Activated naive CD8-positive, alpha-beta T cell (primary cell): ENCODE results near the gene UNK.
"Not testable (repeated sequence)": the region's sequence is repeated elsewhere in the genome, so short reads cannot be mapped to it uniquely, and the experiment has no call there.

Experiments
- H3K27ac Mint-ChIP-seq: one replicate; pipeline ENCODE4 v1.8.0; 2021; ENCODE audit warnings: mixed read lengths
- H3K27me3 Mint-ChIP-seq: one replicate; pipeline ENCODE4 v1.8.0; 2021; ENCODE audit warnings: mixed read lengths
- H3K36me3 Mint-ChIP-seq: one replicate; pipeline ENCODE4 v1.8.0; 2021; ENCODE audit warnings: mixed read lengths
- H3K4me1 Mint-ChIP-seq: one replicate; pipeline ENCODE4 v1.8.0; 2021; ENCODE audit warnings: low read depth, mixed read lengths
- H3K4me3 Mint-ChIP-seq: one replicate; pipeline ENCODE4 v1.8.0; 2021; ENCODE audit warnings: mild to moderate bottlenecking, mixed read lengths
- H3K9me3 Mint-ChIP-seq: one replicate; pipeline ENCODE4 v1.8.0; 2021; ENCODE audit warnings: low read depth, mixed read lengths

The UNK gene

GRCh38 chr17:75847614-75848522, 63.3 kb downstream of the UNK start:
- Mint-ChIP-seq H3K9me3 (no peaks in the 10 kb centered on the region), H3K36me3 (no peaks in the 10 kb centered on the region), H3K4me3 (no peak overlapping the region), H3K27me3 (no peaks in the 10 kb centered on the region), H3K4me1 (peaks cover 22% of the 10 kb centered on the region), H3K27ac (no peak overlapping the region)

DNA sequence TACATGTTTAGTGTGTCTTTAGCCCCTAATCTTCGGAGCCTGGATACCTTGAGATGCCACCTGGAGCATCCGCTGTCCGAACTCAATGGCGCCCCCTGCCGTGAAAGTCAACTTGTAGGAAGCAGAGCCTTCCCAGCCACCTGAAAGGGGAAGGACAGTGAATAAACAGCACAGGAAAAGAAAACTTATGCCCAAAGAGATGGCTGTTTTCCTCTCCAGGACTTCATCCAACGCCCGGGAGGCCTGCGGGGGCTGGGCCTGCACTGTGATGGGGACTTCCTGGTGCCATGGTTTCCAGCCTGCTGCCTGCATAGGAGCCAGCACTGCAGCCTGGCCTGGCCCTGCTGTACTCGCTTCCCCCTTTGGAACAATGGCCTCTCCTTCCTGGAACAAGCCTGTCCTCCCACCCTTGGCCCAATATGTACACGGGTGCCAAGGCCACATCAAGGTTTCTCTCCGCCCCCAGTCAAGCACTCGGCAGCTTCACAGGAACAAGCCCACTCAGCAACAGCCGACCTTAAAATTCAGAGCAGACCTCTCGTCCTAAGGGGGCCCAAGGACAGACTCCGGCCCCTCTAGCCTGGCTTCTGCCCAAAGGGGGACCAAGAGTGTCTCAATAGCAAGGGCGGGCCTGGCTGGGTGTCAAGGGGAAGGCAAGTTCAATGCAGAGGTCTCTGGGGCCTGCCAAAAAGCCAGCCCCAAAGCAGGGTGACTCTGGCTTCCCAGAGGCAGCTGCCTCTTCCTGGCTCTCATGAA, 64.1 kb downstream of the UNK start:
- Mint-ChIP-seq H3K27me3 (no peaks in the 10 kb centered on the region), H3K4me1 (peaks cover 30% of the 10 kb centered on the region), H3K27ac (no peak overlapping the region), H3K4me3 (no peak overlapping the region), H3K9me3 (no peaks in the 10 kb centered on the region), H3K36me3 (no peaks in the 10 kb centered on the region)

- H3K36me3 Mint-ChIP-seq = no peaks in the 10 kb centered on the region
- H3K4me1 Mint-ChIP-seq = peaks cover 30% of the 10 kb centered on the region
- no peak overlapping the region for H3K27ac Mint-ChIP-seq
- H3K9me3 Mint-ChIP-seq = no peaks in the 10 kb centered on the region
- no peak overlapping the region for H3K4me3 Mint-ChIP-seq
- no peaks in the 10 kb centered on the region for H3K27me3 Mint-ChIP-seq
Observed at GRCh38 chr17:75849279-75849646, 64.7 kb downstream of the UNK start.

DNA sequence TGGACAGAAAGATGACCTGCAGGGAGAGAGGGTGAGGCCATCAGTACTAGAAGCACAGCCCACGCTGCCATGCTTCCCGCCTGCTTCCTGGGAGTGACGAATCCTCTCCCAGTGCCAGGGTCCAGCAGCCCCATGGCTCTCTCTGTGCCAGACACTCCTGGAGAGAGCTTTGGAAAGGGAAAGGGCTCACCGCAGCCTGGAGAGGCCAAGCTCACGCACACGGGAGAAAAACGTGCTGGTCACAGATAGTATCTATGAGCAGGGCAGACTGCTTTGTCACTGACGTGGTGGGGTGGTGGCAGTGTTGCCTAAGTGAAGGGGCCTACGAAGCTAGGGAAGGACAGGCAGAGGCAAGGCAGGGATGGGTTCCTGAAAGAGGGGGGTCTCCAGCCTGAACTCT, 65.1 kb downstream of the UNK start:
- no peaks in the 10 kb centered on the region for H3K27me3 Mint-ChIP-seq
- no peaks in the 10 kb centered on the region for H3K36me3 Mint-ChIP-seq
- H3K27ac Mint-ChIP-seq = no peak overlapping the region
- H3K9me3 Mint-ChIP-seq = no peaks in the 10 kb centered on the region
- peaks cover 35% of the 10 kb centered on the region for H3K4me1 Mint-ChIP-seq
- no peak overlapping the region for H3K4me3 Mint-ChIP-seq

DNA sequence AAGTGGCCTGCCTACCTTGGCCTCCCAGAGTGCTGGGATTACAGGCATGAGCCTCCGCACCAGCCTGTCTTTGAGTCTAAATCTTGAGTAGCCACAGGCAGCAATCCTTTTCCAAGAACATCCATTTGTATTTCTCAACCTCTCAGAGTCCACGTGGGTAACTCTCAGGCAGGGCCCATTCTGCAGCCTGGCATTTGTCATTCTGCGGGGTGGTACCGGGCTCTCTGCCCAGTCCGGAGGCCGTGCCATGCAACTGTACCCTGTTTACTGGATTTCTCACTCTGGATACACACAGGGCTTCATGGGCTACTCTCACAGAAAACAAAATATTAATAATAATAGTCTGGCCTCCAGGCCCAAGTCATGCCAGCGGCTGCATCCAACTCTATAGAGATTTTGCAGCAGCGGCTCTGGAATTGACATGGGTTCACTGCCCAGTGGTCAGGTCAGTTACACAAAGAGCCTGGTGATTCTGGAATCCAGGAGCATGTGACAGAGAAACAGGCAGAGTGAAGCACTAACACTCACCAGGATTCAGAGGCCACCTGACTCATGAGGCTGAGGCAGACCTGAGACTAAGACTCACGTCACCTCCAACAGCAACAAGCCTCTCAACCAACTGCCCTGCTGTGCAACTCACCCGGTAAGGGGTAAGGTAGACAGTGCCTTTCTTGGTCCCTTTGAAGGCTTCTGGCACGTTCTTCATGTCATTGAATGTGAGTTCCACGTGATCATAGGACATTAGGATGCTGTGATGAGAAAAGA, 66.5 kb downstream of the UNK start:
- H3K4me1 Mint-ChIP-seq = peaks cover 27% of the 10 kb centered on the region
- no peaks in the 10 kb centered on the region for H3K27me3 Mint-ChIP-seq
- H3K27ac Mint-ChIP-seq = peak overlapping the region; percentile 70
- no peaks in the 10 kb centered on the region for H3K9me3 Mint-ChIP-seq
- no peaks in the 10 kb centered on the region for H3K36me3 Mint-ChIP-seq
- H3K4me3 Mint-ChIP-seq = no peak overlapping the region

- peak overlapping the region; percentile 70 for H3K27ac Mint-ChIP-seq
- peaks cover 32% of the 10 kb centered on the region for H3K4me1 Mint-ChIP-seq
- H3K4me3 Mint-ChIP-seq, H3K9me3 Mint-ChIP-seq, H3K36me3 Mint-ChIP-seq, H3K27me3 Mint-ChIP-seq: not testable (repeated sequence)
Observed at GRCh38 chr17:75851693-75851991, 67.0 kb downstream of the UNK start.

DNA sequence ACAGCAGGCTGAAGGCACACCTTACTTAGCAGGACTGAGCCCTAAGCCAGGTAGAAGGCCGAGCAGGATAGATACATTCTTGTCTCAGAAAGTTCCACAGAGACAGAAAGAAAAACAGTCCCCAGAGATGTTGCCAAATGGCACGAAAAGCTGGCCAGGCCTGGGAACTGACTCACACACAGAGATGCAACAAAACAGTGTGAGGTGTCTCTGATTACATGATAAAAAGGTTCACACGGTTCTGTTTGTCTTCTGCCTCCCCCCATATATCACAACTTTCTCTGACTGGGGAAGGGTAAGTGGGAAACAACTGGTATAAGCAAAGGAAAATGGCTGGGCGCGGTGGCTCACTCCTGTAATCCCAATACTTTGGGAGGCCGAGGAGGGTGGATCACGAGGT, 68.8 kb downstream of the UNK start:
- Mint-ChIP-seq H3K36me3 (no peaks in the 10 kb centered on the region), H3K27me3 (no peaks in the 10 kb centered on the region), H3K4me1 (peaks cover 33% of the 10 kb centered on the region), H3K9me3 (no peaks in the 10 kb centered on the region), H3K4me3 (no peak overlapping the region), H3K27ac (peak overlapping the region; percentile 22)

DNA sequence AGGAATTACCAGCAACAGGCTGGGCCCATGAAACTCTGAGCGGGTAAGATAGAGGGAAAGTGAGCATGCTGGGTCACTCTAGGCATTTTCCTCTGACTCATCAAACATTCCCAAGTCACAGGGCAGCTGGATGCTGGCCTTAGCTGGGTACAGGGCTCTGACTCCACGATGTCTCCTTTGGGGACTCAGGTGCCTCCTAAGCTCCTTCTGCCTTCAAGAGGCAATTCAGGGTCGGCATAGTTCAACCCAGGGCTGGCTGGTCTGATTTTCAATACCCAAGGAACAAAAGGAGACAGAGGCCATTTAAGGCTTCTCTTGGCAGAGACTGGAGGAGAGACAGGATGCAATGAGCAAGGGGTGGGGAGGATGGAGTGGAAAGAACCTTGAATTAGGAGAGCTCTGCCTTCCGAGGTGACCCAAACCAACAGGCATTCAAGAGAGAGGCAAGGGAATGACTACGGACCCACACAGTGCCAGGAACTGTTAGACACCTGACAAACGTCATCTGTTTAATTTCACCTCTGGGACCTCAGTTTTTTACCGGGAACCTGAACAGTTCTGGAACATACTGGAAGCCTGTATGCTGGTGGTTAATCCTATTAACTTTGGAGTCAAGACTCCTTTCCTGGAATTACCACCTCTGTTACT, 69.6 kb downstream of the UNK start:
- Mint-ChIP-seq H3K4me1 (peaks cover 35% of the 10 kb centered on the region), H3K4me3 (no peak overlapping the region), H3K27me3 (no peaks in the 10 kb centered on the region), H3K27ac (no peak overlapping the region), H3K9me3 (no peaks in the 10 kb centered on the region), H3K36me3 (no peaks in the 10 kb centered on the region)

- Mint-ChIP-seq H3K4me3 (no peak overlapping the region), H3K4me1 (peaks cover 35% of the 10 kb centered on the region), H3K27ac (no peak overlapping the region), H3K36me3 (no peaks in the 10 kb centered on the region), H3K9me3 (no peaks in the 10 kb centered on the region), H3K27me3 (no peaks in the 10 kb centered on the region)
Observed at GRCh38 chr17:75854881-75855309, 70.3 kb downstream of the UNK start.

DNA sequence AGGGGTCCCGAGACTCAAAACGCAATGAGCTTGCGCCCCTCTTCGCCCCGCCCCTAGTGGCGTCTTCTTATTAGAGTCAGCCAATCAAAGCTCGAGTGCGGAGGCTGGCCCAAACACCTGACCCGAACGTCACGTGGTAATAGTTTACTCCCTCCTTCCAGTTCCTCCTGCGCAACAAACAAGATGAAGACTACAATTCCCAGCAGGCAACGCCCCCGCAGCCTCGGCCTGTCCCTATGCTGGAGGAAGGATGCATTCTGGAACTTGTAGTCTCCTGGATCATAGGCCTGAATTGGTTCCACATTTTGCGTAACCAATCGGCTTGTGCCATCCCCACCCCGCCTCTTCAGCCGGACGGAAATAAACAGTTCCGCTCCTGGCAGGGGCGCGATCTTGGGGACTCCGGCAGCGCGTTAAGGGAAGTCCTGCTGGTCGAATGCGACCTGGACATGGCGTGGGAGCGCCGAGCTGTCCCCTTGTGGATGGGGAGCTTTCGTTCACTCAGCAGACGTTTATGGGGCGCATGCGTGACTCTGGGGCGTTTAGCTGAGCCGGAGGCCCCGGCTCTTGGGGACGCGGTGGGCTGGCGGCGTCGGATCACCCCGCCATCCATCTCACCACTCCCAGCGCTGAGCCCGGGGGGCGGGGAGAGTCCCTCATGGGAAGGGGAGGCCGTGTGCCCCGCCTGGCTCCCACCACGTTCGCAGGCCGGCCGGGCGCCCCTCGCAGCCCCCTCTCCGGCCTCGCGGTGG, 70.9 kb downstream of the UNK start, which contains the start of gene WBP2:
Gene WBP2 (minus strand): TSS at position 26 of the 752 bp plus-strand sequence. CDS start 38 bp downstream, outside the sequence.
- H3K9me3 Mint-ChIP-seq = no peaks in the 10 kb centered on the region
- H3K4me3 Mint-ChIP-seq = no peak within 1 kb of the TSS
- peak within 1 kb of the TSS; percentile 89 for H3K27ac Mint-ChIP-seq
- peaks cover 35% of the 10 kb centered on the region for H3K4me1 Mint-ChIP-seq
- no peaks in the 10 kb centered on the region for H3K36me3 Mint-ChIP-seq
- H3K27me3 Mint-ChIP-seq = no peaks in the 10 kb centered on the region

GRCh38 chr17:75856062-75856756, 71.6 kb downstream of the UNK start:
- Mint-ChIP-seq H3K36me3 (no peaks in the 10 kb centered on the region), H3K27me3 (no peaks in the 10 kb centered on the region), H3K27ac (peak overlapping the region; percentile 89), H3K4me3 (no peak overlapping the region), H3K9me3 (no peaks in the 10 kb centered on the region), H3K4me1 (peaks cover 35% of the 10 kb centered on the region)

DNA sequence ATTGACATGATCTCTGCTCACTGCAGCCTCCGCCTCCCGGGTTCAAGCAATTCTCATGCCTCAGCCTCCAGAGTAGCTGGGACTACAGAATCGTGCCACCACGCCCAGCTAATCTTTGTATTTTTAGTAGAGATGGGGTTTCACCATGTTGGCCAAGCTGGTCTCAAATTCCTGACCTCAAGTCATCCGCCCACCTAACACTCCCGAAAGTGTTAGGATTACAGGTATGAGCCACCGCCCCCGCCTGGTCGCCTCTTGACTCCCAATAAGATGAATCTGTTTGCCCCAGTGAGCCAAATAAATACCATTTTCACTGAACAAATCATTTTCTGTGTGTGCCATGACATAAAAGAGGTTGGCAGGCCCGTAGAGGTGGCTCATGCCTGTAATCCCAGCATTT, 74.8 kb downstream of the UNK start:
- H3K27ac Mint-ChIP-seq, H3K9me3 Mint-ChIP-seq: not testable (repeated sequence)
- peaks cover 24% of the 10 kb centered on the region for H3K4me1 Mint-ChIP-seq

GRCh38 chr17:75861927-75862317, 77.3 kb downstream of the UNK start:
- Mint-ChIP-seq H3K36me3 (no peaks in the 10 kb centered on the region), H3K4me1 (peaks cover 24% of the 10 kb centered on the region), H3K9me3 (no peaks in the 10 kb centered on the region), H3K27ac (no peak overlapping the region), H3K4me3 (no peak overlapping the region), H3K27me3 (no peaks in the 10 kb centered on the region)

More for the DNA sequence above, 74.8 kb downstream of the UNK start:
- H3K4me3 Mint-ChIP-seq, H3K27me3 Mint-ChIP-seq, H3K36me3 Mint-ChIP-seq: not testable (repeated sequence)
